ENCODE results near the gene C1orf105.

C1orf105 gene

DNA sequence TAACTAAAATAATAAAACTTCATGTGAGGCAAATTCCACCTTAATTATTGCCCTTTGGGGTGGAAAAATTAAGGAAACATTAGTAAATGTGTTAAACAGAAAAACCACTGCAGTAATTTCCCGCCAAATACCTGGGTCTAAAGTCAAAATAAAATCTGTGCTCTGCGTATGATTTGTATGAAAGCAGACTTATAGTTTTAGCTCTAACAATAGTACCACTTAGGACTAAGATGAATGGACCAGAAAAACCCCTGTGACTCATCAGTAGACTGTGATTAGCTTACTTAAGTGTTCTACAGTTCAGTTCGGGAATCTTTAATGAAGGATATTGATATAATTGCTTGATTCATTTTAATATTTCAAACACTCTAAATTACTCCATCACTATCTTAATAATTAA, 23.3 kb upstream of the C1orf105 start:
- no peak for DNase-seq (ENCODE audit: low spot score)

DNA sequence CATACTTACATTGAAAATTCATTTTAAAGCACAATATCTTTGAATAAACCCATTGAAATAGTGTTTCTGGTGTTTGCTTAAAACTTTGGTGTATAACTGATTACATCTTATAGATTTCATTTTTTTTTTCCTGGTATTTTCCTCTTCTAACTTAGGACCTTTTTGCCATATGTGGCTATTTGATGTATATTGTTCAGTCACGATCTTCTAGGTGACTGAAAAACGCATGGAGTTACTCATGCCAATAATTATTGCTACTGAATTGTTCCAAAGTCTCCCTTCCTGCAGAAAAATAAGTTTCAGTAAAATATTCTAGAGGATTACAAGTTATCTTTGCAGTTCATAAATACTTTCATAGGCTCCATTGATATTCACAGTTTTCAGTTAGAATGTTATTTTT, 22.9 kb upstream of the C1orf105 start:
- DNase-seq (ENCODE audit: low spot score), result no peak

DNA sequence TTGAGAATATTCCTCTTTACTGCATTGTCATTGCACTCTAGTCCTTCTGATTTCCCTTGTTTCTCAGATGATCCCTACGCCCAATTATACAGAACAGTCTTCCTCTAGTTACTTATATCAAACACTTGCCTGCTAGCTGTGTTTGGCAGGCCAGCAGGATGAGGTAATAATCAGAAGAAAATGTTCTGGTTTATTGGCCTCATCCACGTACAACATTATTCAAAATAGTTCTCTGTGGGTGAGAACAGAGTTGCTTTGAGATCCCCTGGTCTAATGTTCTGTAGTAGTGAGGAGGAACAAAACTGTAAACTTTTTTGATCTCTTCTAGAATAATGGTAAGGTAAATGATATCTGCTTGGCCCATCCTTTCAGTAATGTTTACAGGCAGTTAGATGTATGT, 22.3 kb upstream of the C1orf105 start:
- no peak for DNase-seq (ENCODE audit: low spot score)

DNA sequence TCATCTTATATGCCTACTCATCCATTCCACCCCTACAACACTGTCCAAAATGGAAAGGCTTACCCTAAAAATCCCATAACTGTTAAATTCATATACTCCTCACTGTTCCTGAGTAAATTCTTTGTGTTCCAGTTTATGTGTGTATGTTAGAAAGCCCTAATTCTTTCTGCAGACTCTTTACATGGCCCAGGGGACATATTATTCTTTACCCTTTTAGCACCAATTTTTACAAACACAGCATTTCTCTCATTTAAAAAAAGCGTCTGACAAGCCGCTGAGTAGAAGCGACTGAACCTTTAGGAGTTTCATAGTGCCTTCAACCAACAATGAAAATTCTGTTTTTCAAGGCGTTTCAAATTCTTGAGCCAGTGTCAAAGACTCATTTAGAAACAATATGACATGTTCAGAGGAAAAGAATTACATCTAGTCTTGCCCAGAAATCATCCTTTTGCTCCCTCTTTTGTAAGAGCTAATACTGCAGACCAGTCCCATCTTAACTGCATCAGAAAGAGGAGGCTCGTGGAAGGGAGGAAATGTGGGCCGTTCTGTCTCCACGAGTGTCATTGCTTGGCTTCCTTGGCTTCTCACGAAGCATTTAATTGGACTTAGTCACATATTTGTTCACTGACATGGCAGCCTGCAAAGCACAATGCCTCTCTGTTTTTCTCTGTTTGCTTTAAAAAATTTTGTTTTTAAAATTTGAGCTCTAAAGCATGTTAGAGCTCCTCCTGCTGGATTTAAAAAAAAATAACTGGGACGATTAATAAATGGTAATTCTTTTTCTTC, 21.3 kb upstream of the C1orf105 start:
- DNase-seq (ENCODE audit: low spot score), result no peak

DNA sequence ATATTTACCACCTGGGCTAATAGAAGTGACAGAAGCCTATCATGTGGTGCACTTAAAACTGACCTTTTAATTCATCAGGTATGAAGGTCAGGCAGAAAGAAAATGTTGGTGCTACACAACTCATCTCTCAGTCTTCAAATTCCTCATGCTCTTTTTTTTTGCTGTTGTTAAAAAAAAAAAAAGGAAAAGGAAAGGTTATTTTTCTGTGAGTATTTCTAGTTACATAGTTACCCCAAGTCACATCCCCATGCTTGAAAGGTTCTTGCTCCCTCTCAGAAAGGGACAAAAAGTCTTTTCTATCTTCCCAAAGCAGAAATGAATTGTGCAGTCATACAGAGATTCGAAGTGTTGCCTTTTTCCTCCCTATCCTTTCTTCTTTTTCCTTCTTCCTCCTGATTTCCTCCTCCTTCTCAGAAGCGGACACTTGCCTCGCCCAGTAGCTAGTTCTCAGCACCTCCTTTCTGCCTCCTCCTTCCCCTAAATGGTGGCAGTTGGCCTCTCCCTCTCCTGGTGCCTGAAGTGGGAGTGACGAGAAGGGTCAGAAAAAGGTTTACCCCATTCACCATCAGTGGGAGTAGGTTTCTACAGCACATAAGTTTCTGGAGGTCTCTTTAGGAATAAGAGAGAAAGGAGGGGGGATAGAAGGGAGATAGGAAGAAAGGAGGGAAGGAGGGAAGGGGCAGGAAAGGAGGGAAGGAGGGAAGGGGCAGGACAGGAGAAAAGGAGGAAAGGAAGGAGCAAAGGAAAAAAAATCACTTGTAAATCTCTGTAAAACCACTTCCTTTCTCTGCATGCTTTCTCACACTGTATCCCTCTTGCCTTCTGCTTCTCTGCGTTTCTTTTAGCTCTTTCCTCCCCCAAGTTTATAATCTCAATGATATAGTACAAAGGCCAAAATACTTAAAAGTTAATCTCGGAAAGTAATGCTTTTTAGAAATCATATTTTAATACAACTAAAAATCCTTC, 20.4 kb upstream of the C1orf105 start:
- no peak for DNase-seq (ENCODE audit: low spot score)

DNA sequence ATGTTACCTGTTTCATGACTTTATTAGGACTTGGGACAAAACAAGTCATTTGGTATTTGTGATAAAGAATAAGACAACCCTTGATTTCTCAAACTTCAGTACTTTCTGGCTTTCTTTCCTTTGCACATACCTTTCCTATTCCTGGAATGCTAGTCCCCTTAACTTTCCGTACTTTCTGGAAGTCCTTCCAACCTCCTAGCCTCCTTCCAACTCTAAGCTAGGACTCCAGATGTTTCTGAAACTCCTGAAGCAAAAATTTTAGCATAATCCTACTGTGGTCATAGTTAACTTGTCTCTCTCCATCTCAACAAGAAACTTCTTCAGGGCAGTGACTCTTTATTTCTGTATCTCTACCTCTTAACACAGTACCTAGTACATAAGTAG, 19.8 kb upstream of the C1orf105 start:
- DNase-seq (ENCODE audit: low spot score), result no peak

DNA sequence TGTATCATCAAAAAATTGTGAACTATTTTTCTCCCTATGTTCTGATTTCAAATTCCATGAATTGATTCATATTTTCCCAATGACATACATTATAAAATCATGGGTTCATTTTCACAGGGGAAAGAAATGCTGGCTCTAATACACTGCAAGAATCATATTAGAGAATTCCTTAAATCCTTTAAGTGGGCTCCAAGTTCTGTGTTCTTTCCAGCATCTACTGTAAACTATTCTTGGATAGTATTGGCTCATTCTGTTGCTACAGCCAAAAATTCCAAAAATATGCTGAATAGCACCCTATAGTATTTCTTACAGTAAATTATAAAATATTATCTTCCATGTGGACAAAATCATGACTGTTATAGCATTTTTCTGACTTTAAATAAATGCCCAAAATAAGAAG, 19.0 kb upstream of the C1orf105 start:
- DNase-seq (ENCODE audit: low spot score), result no peak

DNA sequence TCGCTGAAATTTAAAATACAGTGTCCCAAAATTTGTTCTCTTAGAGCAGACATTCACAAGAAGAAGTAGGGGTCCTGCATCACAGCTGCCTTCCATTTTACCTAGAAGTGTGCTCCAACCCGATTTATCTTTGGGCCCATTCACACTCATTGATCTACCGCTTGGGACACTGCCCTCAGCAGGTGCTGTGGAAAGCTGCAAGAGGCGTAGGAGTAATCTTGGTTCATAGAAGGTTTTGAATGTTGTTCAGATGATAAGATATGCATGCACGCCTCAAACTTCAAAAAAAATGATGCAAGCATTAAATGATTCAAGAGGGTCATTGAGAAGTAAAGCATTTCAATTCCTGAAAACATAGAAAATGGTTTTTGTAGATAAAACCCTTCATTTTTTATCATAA, 18.6 kb upstream of the C1orf105 start:
- no peak for DNase-seq (ENCODE audit: low spot score)

DNA sequence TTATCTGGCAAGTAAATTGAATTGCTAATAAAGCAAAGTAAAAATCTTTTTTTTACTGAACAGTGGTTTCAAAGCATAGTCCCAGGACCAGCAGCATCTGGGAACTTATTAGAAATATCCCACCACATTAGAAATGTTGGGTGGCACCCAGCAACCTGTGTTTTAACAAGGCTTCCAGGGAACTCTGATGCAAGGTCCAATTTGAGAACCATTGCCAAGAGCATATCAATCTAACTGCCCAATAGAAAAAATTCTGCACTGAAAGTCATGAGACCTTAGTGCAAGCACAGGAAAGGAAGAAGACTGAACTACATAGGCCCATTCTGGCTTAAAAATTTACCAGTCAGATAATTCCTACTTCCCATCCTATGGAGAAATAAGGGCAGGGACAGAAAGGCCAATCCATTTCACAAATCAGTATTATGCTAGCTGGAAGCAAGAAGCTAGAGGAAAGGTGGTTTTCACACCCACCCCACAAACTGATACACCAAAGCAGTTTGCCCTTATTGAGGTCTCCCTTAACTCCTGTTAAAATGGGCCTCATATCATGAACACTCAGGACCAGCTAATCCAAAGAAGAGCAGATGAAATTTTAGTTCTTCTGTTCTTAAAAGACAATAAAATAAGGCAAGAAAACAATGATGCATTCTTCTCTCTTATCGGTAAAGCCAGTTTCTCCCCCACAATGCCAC, 17.5 kb upstream of the C1orf105 start:
- DNase-seq (ENCODE audit: low spot score), result no peak

DNA sequence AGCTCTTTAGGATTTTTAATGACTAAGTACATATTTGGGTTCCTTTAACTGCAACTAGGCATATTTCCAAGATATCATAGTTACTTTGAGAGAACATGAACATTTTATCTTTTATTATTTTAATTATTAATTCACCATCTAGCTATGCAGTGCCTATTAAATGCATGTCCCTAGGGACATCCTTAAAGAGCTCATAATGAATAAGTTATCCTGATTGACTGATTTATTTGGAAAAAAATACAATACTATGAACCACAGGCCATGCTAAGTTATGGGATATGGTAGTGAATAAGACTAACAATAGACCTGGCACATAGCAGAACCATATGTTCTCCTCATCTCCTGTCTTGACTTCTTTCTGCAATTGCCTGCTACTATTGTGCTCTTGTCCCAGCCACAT, 16.4 kb upstream of the C1orf105 start:
- DNase-seq (ENCODE audit: low spot score), result no peak

DNA sequence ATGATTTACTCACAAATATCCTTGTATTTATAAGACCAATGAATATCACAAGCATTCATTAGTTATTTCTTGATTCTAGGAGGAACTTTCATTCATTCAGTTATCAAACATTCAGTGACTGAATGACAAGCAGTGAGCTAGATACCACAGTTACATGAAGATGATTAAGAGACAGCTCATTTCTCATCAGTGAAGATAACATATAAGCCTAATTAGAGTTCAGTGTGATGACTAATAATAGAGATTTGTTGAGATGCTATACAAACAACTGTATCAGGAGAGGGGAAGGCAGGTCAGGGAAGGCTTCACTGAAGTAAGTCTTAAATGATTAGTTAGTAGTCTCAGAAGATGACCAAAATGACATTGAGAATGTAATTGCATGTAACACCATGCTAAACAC, 14.6 kb upstream of the C1orf105 start:
- DNase-seq (ENCODE audit: low spot score), result no peak

DNA sequence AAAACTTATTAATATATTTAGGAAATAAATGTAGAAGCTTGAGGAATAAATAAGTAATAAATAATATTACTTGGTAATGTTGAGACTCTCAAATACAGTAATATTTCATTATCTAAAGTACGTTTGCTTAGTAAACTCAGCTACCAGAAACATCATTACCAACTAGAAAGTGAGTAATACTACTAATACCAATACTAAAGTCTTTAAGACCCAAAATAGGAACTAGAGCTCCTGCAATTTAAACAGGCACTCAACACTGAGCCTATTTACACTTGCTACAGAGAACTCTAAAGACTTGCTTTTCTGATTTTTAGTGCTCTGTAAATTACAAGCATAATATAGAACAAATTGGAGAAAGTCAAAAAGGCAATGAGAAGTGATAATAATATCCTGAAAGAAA, 13.5 kb upstream of the C1orf105 start:
- DNase-seq (ENCODE audit: low spot score), result no peak

DNA sequence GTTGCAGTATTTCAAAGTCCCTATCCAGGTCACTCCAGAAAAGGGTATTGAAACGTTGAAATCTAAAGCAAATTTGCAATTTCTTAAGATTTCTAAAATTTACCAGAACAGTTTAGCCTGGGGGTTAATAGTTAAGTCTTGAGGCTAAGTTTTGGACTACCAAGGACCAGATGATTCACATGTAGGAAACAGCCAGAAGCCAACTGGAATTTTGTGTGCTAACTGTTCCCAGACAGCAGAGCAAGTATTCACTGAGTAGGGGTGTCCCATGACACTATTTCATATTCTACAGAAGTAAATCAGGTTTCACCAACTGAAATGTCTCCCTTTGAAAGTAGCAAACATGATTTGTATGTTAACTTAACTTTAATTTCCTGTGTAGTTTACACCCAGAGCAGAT, 11.5 kb upstream of the C1orf105 start:
- DNase-seq (ENCODE audit: low spot score), result no peak

DNA sequence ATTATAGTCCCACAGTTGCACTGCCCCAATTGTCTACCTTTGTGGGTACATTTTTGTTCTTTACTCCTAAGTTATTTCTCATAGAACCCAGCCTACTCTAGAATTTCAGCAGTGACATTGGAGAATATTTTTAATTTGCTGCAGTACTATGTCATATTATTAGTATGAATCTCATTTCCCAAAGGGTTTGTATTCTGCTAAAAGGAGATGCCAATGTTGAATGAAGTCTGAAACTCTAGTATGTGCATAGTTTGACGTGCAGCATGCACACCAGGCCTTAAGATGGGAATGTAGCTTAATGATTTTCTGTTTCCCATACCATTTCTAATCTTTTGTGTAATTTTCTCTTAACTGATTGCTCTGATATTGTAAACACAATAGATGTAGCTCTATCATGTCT, 10.5 kb upstream of the C1orf105 start:
- DNase-seq (ENCODE audit: low spot score), result no peak

DNA sequence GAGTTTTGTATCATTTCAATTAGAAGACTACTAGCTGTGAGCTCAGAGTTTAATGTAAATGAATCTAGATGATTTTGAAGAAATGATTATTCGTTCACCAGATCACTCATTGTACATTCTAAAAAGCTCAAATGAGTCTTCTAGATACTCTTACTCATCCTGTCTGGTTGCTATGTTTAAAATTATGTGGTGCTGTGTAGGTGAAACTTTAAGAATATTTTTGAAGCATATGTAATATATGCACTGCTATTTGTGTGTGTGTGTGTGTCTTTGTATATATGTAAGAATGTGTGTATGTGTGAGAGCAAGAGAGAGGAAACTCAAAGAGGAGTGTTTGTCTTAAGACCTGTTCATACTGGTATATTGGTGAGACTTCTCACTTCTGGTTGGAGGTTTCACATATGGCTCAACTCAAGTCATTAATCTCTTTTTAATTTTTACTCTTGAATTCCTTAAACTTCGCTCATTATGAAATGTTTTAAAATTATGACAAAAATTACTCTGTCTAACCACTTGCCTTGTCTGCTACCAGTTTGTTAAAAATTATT, 8.6 kb upstream of the C1orf105 start:
- DNase-seq (ENCODE audit: low spot score), result no peak

DNA sequence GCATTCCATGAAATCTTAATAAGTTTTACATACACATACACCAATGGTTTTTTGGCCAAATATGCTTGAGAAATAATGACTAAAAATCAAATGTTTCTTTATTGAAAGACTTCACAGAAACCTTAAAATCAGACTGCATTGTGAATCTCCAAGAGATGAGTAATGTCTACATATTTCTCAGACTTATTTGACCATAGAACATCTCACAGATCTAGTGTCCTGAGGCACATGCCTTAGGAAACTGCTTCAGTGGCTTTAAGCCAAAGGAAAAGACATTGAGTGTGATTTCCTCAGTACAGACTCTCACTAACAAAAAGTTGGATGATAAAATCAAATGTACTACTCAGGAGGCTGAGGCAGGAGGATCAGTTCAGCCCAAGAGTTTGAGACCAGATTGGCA, 6.2 kb upstream of the C1orf105 start:
- DNase-seq (ENCODE audit: low spot score), result no peak

DNA sequence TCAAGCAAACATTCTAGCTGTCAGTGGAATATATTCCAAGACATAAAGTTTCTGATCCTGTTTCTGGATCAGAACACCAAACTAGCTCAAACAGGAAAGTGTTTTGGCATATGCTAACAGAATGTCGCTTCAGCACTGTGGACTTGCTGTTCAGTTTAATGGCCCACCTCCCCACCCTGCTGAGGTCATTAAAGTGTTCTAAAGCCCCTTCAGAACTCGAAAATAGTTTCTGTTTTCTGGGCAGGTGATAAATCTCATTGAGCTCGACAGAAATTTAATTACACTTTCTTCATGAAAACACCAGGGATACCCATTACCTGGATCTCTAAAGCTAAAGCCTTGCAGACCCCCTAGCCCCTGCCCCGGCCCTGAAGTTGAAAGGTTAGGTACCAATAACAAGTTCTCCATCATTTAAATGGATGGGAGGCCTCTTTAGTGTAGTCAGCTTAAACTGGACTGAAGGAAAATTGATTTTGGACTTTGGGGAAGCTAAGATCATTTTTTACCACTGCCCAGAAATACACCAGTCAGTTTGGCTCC, 3.9 kb upstream of the C1orf105 start:
- no peak for DNase-seq (ENCODE audit: low spot score)

DNA sequence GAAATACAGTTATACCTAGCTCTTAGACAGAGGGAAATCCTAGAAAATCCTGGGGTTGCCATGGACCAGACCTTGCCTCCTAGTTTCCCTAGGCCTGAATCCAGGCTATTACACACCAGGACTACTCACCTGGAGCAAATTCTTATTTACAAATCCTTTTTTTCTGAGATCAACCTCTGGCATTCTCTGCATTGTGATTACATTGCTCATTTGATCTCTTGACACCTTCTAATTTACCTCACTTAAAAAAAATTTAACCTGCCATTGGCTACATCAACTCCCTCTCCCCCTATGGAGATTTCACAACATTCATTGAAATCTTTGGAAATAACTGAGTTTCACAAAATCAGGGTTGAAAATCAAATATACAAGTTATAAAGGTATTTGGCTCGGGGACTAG, 2.9 kb upstream of the C1orf105 start:
- DNase-seq (ENCODE audit: low spot score), result no peak

DNA sequence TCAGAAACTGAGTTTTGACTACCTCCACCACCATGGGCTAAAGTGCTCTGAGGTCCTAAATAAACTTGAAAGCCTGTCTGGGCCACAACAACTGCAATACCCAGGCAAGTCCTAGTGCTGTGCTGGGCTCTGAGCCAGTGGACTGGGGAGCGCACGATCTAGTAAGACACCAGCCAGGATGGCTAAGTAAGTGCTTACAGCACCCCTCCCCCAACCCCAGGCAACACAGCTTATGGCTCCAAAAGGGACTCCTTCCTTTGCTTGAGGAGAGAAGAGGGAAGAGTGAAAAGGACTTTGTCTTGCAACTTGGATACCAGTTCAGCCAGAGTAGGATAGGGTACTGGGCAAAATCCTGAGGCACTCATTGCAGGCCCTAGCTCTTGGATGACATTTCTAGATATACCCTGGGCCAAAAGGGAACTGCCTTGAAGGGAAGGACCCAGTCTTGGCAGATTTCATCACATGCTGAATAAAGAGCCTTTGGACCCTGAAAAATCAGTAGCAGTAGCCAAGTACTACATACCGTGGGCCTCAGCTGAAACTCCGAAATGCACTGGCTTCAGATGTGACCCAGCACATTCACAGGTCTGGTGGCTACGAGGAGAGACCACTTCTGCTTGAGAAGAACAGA, 1.6 kb downstream of the C1orf105 start:
- DNase-seq (ENCODE audit: low spot score), result no peak

DNA sequence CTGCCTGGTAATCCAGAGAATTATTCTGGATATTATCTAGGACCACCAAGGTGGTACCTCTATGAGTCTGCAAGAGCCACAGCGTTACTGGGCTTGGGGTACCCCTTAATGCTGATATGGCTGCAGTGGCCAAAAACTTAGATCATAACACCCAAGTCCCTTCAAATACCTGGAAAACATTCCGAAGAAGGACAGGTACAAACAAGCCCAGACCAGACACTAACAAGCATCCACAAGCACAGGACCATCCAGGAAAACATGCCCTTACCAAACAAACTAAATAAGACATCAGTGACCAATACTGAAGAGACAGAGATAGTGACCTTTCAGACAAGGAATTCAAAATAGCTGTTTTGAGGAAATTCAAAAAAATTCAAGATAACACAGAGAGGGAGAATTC, 2.9 kb downstream of the C1orf105 start:
- DNase-seq (ENCODE audit: low spot score), result no peak

DNA sequence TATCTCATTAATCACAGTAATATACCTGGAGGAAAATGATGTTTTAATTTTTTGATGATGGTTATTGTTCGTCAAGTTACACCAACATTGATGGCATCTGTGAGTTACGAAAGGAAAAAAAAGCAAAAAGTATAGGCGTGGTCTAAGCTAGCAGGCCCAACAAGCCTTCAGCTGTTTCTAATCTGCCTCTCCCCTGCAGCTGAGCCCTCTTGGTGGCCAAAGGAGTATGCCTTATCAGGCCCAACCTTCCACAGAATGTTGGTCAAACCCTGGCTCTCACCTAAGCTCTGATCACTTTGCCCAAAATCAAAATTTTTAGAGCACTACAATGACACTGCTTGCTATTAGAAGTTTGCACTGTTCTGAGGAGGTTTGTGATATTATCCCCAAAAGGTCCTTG, 4.9 kb downstream of the C1orf105 start:
- DNase-seq (ENCODE audit: low spot score), result no peak

Data from SK-N-DZ (cell line).